ENCODE results near the gene ZNF467.

ZNF467 gene

GRCh38 chr7:149751043-149751775 lies 22.2 kb downstream of the ZNF467 start:
- no peak for DNase-seq

DNA sequence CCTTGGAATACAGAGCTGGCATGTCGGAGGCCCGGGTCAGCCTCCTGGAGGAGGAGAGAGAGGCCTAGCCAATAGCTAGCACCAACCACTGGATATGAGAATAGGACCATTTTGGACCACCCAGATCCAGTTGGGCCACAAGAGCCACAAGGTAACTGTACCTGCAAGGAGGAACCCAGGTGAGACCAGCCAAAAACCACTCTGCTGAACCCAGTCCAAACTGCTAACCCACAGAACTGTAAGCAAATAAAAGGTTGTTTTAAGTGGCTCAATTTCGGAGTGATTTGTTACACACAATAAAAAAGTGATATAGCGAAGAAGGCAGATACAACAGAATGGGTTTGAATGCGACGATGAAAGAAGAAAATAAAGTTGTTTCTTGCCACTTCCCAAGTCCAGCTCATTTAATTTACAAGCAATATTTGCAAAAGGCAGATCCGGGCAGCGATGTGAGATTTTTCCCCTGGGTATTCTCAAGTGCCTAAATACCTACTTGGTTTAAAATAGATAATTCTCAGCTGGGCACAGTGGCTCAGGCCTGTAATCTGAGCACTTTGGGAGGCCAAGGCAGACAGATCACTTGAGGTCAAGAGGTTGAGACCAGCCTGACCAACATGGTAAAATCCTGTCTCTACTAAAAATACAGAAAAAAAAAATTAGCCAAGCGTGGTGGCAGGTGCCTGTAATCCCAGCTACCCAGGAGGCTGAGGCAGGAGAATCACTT lies 23.1 kb downstream of the ZNF467 start:
- DNase-seq = no peak

- DNase-seq = no peak
Measured at GRCh38 chr7:149748076-149748874, 25.1 kb downstream of the ZNF467 start.

DNA sequence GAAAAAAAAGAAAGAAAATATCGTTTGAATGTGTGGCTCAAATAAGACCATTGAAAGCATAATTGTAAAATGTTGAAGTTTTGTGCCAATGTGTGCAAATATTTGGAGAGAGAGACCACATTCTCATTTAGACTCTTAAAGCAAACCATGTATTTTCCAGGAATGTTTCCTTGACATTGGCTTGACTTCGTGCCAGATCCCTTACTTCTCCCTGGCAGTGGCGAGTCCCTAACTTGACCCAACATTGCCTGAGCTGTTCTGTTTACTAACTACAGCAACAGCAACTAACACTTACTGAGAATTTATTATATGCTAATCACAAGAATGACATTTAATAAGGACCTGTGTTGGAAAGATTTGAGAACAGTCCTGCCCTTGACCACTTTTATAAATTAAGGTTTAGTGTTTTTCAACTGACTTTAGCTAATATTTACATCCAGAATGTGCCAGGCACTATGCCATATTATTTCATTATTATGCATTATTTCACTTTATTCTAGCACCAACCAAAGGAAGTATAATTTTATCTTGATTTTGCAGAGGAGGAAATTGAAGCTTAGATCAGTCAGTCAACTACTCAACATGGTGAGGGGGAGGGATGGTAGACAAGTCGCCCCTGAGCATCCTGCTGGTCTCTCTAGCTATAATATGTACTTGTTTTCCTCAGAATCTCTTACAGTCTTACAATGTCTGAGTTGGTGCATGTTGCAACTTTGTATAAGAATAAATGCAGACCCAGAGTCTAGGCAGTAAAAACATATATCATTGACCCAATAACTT lies 29.7 kb downstream of the ZNF467 start:
- no peak for DNase-seq

DNA sequence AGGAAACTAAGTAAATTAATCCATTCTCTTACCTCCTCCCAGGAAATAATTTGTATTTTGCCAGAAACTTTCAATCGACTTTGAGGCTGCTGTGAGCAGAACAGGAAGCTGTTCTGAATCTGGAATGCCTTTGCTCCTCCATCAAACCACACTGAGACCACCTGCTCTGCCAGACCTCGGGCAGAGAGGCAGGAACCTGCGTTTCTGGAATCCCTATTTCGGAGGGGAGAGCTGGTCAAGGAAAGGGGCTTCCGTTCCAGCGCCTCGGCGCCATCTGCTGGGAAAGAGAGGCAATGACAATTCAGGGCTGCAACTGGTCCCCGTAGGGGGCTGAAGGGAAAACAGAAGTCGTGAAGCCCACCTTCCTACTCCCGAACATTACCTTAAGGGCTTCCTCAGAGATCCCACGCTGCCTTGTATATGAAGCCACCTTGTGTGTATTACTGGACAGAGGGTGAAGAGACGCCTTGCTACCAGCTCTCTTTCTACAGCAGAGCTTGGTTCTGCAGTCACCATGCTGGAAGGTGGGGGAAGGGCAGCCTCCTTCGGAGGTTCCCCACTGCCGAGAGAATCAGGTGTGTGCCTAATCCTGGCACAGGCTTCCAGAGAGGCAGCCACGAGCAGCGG lies 31.2 kb downstream of the ZNF467 start:
- DNase-seq = peak in 50 of 56 donors; percentile 18 to 86 (median 54)

GRCh38 chr7:149741629-149742028 lies 31.8 kb downstream of the ZNF467 start:
- peak in 29 of 56 donors; percentile 9 to 55 (median 25) for DNase-seq

- no peak for DNase-seq
Measured at GRCh38 chr7:149736478-149737360, 36.7 kb downstream of the ZNF467 start.

GRCh38 chr7:149735779-149736477 lies 37.5 kb downstream of the ZNF467 start:
- DNase-seq = no peak

DNA sequence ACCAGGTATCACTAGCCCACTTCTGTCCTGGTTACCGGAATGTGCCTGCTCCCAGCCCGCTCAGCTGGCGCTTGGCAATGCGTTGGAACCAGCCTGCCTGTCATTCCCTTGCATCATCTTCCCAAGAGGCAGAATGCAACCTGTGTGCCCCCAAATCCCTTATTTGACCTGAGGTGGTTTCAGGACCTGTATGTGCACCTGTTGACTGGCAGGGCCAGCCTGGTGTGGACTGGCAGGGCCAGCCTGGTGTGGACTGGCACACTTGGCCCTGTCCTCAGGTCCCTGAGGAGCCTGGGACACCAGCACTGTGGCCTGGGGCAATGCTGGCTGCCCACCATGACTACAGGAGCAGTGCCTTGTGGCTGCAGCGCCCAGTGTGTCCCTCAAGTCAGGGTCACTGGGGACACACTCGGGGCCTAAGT lies 38.2 kb downstream of the ZNF467 start:
- no peak for DNase-seq

DNA sequence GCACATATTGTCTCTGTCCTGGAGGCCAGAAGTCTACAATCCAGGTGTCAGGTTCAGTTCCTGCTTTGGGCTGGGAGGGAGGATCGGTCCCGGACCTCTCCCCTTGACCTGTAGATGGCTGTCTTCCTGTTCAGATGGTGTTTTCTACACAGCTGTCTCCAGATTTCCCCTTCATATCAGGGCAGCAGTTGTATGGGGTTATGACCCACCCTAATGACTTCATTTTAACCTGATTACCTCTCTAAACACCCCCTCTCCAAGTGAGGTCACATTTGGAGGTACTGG lies 38.7 kb downstream of the ZNF467 start:
- DNase-seq = no peak

DNA sequence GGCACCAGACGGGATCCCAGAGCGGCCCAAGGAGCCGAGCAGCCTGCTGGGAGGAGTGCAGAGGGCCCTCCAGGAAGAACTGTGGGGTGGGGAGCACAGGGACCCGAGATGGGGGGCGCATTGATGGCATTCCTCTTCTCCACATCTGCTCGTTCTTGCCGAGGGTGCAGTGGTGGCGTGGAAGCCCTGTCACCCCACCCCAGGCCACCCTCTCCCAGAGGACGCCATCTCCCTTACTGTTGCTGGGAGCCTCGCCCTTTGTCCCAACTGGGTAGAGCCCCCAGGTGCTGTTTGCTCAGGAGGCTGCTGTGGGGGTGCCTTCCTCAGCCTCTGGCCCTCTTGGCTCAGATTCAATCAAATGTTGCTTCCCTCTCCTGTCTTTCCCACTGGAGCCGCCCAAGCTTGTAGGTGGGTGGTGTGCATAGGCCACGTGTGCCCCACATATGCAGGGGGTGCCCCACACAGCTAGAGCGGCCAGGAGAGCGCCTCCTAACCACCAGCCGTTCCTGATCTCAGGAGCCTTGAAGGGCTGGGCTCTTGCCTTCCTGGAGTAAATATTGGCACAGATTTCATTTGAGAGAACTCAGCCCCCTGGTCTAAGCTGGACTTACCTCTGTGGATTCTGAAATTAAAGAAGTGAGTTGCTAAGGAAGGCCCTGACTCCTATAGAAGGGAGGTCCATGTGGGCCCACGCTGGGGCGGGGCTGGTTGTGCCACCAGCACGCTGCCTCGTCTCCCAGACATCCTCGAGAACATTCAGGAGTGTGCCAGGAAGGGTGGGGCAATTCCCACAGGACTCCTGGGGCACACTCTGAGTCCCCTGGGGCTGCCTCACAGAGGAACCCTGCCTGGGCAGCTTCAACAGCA lies 39.2 kb downstream of the ZNF467 start:
- DNase-seq = no peak

DNA sequence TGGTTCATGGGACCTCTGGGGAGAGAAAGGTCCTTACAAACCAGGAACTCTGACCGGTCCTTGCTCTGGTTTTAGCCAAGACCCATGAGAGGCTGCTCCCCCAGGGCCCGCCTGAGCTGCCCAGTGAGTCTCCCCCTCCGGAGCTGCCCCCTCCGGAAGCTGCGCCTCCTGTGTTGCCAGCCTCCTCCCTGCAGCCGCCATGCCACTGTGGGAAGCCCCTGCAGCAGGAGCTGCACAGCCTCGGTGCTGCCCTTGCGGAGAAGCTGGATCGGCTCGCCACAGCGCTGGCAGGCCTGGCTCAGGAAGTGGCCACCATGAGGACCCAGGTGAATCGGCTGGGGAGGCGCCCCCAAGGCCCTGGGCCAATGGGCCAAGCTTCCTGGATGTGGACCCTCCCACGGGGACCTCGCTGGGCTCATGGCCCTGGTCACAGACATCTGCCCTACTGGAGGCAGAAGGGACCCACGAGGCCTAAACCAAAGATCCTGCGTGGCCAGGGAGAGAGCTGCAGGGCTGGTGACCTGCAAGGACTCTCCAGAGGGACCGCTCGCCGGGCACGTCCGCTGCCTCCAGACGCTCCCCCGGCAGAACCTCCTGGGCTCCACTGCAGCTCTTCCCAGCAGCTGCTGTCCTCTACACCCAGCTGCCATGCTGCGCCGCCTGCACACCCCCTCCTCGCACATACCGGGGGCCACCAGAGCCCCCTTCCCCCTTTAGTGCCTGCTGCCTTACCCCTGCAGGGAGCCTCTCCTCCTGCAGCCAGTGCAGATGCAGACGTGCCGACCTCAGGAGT lies 40.1 kb downstream of the ZNF467 start:
- no peak for DNase-seq

GRCh38 chr7:149732611-149733010 lies 40.8 kb downstream of the ZNF467 start:
- no peak for DNase-seq

DNA sequence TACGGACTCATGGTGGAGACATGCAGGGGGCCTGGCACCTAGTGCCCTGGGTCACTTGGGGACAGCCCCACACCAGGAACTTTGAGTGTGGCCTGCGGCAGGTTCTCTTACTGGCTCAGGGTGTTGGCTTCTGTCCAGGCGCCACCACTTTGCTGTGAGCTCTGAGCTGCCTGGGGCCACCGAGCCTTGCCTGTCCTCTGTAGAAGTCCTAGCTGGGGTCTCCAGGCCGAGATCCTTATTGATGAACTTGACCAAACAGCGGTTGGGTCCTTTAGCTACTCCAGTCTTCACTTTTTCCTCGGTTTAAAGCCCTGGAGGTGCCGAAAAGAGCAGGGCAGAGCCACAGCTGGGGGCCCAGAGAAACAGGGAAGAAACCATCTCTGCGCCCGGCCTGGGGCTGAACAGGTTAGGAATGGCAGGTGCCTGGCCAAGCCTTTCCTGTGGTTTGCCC lies 41.3 kb downstream of the ZNF467 start:
- no peak for DNase-seq

DNA sequence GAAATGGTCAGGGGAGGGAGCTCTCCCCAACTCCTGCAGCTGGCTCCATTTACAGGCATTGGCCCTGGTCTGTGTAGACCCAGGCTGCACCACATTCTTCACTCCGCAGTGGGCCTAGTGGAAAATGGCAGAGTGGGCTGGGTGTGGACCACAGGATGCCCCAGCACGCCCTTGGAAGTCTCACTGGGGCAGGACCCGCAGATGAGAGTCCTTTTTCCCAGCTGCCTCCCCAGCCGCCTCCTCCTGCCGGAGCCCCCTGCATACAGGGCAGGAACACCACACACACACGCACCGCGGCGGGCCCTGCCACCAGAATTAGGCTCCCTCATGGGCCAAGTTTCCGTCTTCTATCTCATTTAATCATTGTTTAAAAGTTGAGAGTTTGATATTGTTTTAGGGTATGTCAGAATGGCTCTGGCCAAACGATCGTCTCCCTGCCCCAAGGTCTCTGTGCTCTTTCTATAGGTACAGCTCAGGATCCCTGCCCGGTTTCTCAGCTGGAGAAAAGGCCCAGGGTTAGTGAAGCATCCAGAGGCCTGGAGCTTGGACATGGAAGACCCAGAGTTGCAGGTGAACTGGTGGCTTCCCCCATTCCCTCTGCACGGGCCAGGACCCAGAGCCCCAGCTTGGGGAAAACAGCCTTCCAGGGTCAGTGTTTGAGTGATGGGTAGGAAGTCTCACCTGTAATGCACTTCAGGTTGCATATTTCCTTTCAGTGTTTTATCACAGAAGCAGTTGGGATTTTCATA lies 42.0 kb downstream of the ZNF467 start:
- no peak for DNase-seq

DNA sequence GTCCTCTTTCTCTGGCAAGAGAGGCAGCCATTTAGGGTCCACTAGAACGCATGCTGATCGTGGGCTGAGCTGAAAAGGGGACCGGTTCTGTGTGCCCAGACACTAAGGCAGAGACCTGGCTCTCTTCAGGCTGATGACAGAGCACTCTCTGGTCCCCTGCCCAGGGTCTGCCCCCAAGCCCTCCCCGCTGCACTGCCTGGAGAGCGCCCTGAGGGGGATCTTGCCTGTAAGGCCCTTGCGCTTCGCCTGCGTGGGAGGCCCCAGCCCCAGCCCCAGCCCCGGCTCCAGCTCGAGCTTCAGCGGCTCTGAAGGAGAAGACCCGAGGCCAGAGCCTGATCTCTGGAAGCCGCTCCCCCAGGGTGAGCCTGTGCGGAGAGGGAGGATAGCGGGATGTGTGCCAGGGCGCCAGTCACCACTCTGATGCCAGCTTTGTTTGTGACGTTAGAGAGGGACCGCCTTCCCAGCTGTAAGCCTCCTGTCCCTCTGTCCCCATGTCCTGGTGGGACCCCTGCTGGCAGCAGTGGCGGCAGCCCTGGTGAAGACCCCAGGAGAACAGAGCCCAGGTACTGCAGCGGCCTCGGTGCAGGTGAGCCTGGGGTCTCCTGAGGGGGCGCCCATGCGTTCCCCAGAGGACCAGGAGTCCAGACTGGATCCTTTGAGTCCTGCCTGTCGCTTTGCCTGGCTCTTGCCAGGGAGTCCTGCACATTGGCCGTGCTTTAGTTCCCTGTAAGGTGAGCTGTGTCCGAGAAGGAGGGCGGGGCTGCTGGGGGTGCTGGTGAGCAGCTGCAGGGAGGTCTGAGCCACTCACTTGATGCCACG lies 43.2 kb downstream of the ZNF467 start:
- peak in 33 of 56 donors; percentile 10 to 82 (median 50) for DNase-seq

All from nucleus accumbens (tissue), 56 donors.